OCI-LY3 (cell line): Measurements from ENCODE around the gene RAPGEF1.

Source experiments
- H2AFZ ChIP-seq: fragments of 200-600, 300-600 bp; shearing (Covaris generic); 2 replicates; pipeline ENCODE4 v1.6.0; 2014; ENCODE audit warnings: antibody characterized with exemption, low read depth, low read length
- H3K27ac ChIP-seq: fragments of 200-600, 300-600 bp; sonication (generic); 2 replicates; pipeline ENCODE4 v1.5.1; 2014; ENCODE audit warnings: mild to moderate bottlenecking, low read length, moderate library complexity, mixed read lengths
- H3K27me3 ChIP-seq: fragments of 200-600, 300-600 bp; sonication (generic); 2 replicates; pipeline ENCODE4 v1.6.1; 2014; ENCODE audit warnings: low read depth, low read length, mixed read lengths
- H3K36me3 ChIP-seq: fragments of 200-600, 300-600 bp; sonication (generic); replicated peaks from 2 replicates; pipeline ENCODE3; 2014; ENCODE audit warnings: low read depth, low read length, mixed read lengths
- H3K4me1 ChIP-seq: fragments of 300-600, 200-600 bp; sonication (generic); 2 replicates; pipeline ENCODE4 v1.6.1; 2014; ENCODE audit warnings: low read length, mixed read lengths
- H3K4me2 ChIP-seq: fragments of 200-600, 300-600 bp; sonication (generic); 2 replicates; pipeline ENCODE4 v1.6.1; 2014; ENCODE audit warnings: low read length, mixed read lengths
- H3K4me3 ChIP-seq: fragments of 300-600, 200-600 bp; sonication (generic); 2 replicates; pipeline ENCODE4 v1.5.1; 2014; ENCODE audit warnings: antibody characterized with exemption, mild to moderate bottlenecking, low read length, moderate library complexity
- H3K79me2 ChIP-seq: fragments of 300-600, 200-600 bp; shearing (Covaris generic); 2 replicates; pipeline ENCODE4 v1.6.1; 2014; ENCODE audit warnings: mild to moderate bottlenecking, low read length, mixed read lengths
- H3K9ac ChIP-seq: fragments of 300-600, 200-600 bp; shearing (Covaris generic); 2 replicates; pipeline ENCODE4 v1.6.0; 2014; ENCODE audit warnings: mild to moderate bottlenecking, low read length, moderate library complexity
- H3K9me3 ChIP-seq: fragments of 200-600, 300-600 bp; shearing (Covaris generic); 2 replicates; pipeline ENCODE4 v1.6.1; 2014; ENCODE audit warnings: low read length, mixed read lengths; ENCODE audit not compliant: insufficient read depth
- H4K20me1 ChIP-seq: fragments of 200-600, 300-600 bp; sonication (generic); 2 replicates; pipeline ENCODE4 v1.6.1; 2016; ENCODE audit warnings: low read length, mixed read lengths; ENCODE audit not compliant: insufficient read depth
- EZH2phosphoT487 ChIP-seq: fragments of 200-600 bp; shearing (Covaris generic); IDR thresholded peaks from 2 replicates; pipeline ENCODE4 v1.6.1; 2018; ENCODE audit warnings: antibody characterized with exemption, mixed run types, low read depth
- TF ChIP-seq, protein P1 (sequence below): fragments of 200-600, 300-600 bp; sonication (generic); IDR thresholded peaks from 2 replicates; pipeline ENCODE4 v1.5.1; 2014; ENCODE audit warnings: antibody characterized with exemption, low read length, low read depth

RAPGEF1 gene

DNA sequence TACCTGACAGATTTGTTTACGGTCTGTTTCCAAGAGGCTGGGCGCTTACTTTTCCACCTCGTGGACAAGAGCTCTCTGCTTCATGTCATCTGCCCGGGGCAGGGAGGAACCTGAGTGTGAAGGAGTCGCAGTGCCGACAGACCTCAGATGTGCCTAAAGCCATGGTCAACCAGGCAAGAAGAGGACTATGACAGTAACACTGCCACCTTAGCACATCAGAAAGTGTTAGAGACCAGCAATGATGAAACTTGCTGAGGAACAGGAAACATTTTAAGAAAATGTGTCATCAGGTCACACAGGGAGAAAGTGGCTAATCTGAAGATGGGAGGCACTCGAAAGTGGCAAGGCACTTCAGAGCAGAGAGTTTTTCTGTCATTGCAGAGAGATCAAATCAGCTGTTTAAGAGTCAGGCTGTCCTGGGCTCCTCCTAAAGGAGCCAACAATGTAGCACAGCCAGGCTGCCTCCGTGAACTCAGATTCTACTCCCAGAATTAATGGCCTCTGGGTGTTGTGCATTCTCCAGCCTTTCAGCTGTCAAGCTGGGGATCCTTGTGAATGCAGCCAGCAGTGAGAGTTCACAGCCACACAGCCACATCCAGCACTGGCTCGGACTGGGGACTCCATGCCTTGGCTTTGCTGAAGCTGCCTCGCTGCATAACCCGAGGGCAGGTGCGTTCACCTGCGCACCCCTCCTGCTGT, 94.6 kb downstream of the RAPGEF1 start:
- H4K20me1 ChIP-seq = peaks cover 86% of the 10 kb centered on the region
- H3K27me3 ChIP-seq = no peaks in the 10 kb centered on the region
- peak overlapping the region; percentile 72 for H3K27ac ChIP-seq
- peaks cover 84% of the 10 kb centered on the region for H3K36me3 ChIP-seq
- no peak for TF ChIP-seq EZH2phosphoT487
- TF ChIP-seq, protein P1, sequence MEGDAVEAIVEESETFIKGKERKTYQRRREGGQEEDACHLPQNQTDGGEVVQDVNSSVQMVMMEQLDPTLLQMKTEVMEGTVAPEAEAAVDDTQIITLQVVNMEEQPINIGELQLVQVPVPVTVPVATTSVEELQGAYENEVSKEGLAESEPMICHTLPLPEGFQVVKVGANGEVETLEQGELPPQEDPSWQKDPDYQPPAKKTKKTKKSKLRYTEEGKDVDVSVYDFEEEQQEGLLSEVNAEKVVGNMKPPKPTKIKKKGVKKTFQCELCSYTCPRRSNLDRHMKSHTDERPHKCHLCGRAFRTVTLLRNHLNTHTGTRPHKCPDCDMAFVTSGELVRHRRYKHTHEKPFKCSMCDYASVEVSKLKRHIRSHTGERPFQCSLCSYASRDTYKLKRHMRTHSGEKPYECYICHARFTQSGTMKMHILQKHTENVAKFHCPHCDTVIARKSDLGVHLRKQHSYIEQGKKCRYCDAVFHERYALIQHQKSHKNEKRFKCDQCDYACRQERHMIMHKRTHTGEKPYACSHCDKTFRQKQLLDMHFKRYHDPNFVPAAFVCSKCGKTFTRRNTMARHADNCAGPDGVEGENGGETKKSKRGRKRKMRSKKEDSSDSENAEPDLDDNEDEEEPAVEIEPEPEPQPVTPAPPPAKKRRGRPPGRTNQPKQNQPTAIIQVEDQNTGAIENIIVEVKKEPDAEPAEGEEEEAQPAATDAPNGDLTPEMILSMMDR = no peak
- no peak overlapping the region for H2AFZ ChIP-seq
- H3K4me1 ChIP-seq = peaks cover 58% of the 10 kb centered on the region
- peak overlapping the region; percentile 20; the same call in 1 of the 2 replicates for H3K9ac ChIP-seq
- peaks cover 96% of the 10 kb centered on the region for H3K79me2 ChIP-seq
- H3K9me3 ChIP-seq = no peaks in the 10 kb centered on the region
- no peak overlapping the region for H3K4me3 ChIP-seq
- H3K4me2 ChIP-seq = peak overlapping the region; percentile 48

DNA sequence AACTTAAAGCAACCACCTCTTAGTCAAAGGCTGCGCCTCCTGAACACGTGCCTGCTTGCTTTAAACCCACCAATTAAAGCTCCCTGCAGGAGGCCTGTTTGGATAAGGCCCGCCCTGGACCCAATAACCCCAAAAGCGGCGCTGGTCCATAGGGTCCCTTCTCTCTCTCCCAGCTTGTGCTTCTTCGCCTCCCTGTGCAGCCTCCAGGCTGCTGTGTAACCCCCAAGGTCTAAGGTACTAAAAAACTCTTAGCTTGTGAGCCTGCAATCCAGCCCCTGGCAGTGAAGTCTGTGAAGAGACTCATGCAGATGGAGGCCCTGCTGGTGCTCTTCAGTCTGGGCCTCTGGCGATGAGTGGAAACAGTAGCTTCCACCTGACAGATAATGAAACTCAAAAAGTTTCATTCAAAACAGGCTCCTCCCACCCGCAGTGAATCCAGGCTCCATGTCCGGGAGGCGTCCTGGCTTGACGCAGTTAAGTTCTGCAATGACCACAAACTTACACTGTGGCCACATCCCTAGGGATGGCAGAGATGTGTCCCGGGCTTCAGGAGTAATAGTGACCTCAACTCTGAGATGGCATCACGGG, 97.3 kb downstream of the RAPGEF1 start:
- Histone ChIP-seq H3K4me1 (peaks cover 58% of the 10 kb centered on the region), H3K27ac (peak overlapping the region; percentile 89), H3K36me3 (peaks cover 90% of the 10 kb centered on the region), H3K27me3 (no peaks in the 10 kb centered on the region), H3K9me3 (no peaks in the 10 kb centered on the region), H4K20me1 (peaks cover 71% of the 10 kb centered on the region), H3K4me3 (peak overlapping the region; percentile 63), H2AFZ (no peak overlapping the region), H3K9ac (peak overlapping the region; percentile 74), H3K4me2 (peak overlapping the region; percentile 84), H3K79me2 (peaks cover 98% of the 10 kb centered on the region)
- no peak for TF ChIP-seq EZH2phosphoT487
- TF ChIP-seq, protein P1 = no peak

DNA sequence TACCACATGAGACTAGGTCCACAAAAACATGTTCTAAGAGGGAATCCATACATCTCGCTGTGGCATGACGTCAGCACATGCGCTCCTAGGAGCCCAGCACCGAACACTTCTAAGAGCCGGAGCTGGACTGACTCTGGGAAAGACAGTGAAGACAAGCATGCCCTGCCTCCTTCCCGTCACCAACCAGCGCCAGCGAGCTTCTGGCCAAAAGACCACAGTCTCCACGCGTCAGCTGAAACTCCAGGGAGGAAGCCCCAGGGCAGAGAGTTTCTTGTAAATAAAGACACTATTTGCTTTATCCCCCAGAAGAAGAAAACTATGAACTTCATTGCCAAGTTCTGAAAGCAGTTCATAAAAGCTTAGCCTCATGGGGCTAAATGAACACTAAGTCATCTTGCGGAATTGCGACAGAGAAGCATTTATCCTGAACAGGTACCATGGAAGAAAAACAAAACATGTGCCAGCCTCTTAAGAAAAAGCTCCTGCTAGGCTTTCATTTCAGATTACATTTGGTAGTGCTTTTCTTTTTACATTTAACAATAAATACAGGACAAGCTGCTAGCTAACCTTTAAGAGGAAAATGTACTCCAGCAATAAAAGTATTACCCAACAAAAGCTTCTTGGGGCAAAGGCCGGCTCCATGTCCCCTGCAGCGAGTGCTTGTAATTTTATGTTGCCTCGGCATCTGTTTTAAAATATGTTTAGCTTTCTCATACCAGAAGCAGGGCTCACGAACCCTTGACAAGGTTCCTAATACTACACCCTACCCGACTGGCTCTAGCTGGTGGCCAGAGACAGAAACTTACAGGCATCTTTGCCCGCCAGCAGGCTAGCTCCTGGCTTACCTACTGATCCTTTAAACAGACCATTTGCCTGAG, 98.0 kb downstream of the RAPGEF1 start:
- peaks cover 95% of the 10 kb centered on the region for H3K79me2 ChIP-seq
- no peak for TF ChIP-seq EZH2phosphoT487
- TF ChIP-seq, protein P1 = no peak
- no peak overlapping the region for H2AFZ ChIP-seq
- no peaks in the 10 kb centered on the region for H3K9me3 ChIP-seq
- H4K20me1 ChIP-seq = peaks cover 63% of the 10 kb centered on the region
- H3K4me2 ChIP-seq = peak overlapping the region; percentile 84
- H3K27me3 ChIP-seq = no peaks in the 10 kb centered on the region
- peaks cover 58% of the 10 kb centered on the region for H3K4me1 ChIP-seq
- peak overlapping the region; percentile 63 for H3K4me3 ChIP-seq
- H3K36me3 ChIP-seq = peaks cover 89% of the 10 kb centered on the region
- peak overlapping the region; percentile 74 for H3K9ac ChIP-seq
- H3K27ac ChIP-seq = peak overlapping the region; percentile 89
